Measurements from ENCODE around the gene KLHDC10.
"Not testable (repeated sequence)": the region's sequence is repeated elsewhere in the genome, so short reads cannot be mapped to it uniquely, and the experiment has no call there.

The KLHDC10 gene

DNA sequence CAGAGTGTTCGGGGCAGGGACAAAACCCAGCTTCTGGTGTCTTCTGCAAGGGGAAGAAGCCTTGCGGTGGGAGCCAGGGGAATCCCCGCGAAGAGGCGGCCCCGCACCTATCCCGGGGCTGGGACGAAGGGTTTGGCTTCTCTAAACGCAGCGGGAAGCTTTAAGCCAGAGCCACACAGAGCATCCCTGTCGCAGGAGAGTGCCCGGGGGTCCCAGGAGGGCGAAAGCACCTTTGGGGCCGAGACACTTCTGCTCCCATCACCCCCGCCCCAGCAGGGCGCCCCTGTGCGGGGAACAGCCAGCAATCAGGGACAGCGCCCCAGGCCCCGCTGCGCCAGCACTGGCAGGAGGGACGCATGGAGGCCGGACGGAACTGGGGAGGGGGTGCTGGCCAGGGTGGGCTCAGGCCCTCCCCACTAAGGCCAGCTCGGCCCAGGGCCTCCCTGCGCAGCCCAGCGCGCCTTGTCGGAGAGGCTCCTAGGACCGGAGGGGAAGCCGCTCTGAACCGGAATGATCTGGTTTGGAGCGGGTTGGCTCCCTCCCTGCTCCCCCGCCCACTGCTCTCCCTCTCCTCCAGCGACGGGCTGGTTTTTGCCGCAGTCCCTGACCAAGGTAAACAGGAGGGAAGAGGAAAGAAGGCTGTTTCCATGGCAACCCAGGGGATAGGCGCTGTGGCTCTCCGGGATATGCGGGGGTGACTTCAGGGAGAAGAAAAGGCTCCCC is 71.0 kb downstream of the KLHDC10 start:
- DNase-seq (ENCODE audit: low read depth in 2 of 2) = peak in 1 of 2 donors; percentile 41

DNA sequence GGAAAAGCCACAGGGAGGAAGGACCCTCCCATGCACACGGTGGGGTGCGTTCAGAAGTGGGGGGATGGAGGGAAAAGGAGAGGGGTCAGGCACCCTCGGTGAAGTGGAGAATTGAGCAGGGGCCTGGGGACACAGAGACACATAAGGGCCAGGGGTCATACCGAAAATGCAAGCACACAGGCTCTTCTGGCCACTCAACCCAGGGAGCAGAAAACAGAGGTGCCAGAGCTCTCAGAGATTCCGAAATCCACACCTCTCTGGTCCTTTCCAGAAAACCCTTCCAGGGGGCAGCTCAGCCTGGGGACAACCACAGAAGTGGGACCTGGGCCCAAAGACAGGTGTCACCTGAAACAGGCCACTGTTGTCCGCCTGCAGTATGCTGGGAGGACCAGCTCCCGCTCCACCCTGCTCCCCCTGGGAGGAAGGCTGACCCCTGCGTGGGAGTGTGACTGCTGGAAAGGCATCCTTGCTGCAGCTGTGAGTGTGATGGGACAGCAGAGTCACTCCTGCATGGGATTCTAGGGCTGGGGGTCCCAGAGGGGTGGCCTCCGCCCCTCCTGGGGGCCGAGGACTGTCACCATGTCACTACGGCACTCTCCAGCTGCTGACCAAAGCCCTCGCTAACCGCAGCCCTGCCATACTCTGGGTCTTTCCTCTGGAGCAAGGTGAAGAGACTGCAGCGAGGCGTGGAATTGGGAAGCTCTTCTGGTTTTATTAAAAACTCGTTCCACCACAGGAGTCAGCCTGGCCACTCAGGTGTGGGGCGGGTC is 71.7 kb downstream of the KLHDC10 start:
- DNase-seq (ENCODE audit: low read depth in 2 of 2) = no peak

- no peak for DNase-seq (ENCODE audit: low read depth in 2 of 2)
Observed at GRCh38 chr7:130142654-130143333, 72.5 kb downstream of the KLHDC10 start.

DNA sequence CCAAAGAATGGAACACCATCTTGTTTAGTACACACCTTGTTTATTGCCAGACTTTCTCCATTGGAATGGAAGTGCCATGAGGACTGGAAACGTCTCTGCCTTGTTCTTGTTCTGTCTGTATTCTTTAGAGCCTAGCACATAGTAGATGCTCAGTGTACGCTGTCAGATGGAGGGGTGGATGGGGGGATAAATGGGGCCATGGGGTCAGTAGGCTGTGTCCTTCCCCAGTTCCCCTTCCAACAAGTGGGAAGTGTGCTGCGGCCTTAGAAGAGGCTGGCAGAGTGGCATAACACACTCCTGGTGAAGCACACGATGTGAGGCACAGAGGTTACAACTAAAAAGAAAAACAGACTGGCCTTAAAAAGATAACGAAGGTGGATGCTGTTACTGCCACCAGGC is 73.0 kb downstream of the KLHDC10 start:
- no peak for DNase-seq (ENCODE audit: low read depth in 2 of 2)

- no peak for DNase-seq (ENCODE audit: low read depth in 2 of 2)
Observed at GRCh38 chr7:130143986-130144311, 73.6 kb downstream of the KLHDC10 start.

- DNase-seq (ENCODE audit: low read depth in 2 of 2) = no peak
Observed at GRCh38 chr7:130144312-130145171, 74.2 kb downstream of the KLHDC10 start.

- DNase-seq (ENCODE audit: low read depth in 2 of 2) = no peak
Observed at GRCh38 chr7:130145424-130146100, 75.2 kb downstream of the KLHDC10 start.

DNA sequence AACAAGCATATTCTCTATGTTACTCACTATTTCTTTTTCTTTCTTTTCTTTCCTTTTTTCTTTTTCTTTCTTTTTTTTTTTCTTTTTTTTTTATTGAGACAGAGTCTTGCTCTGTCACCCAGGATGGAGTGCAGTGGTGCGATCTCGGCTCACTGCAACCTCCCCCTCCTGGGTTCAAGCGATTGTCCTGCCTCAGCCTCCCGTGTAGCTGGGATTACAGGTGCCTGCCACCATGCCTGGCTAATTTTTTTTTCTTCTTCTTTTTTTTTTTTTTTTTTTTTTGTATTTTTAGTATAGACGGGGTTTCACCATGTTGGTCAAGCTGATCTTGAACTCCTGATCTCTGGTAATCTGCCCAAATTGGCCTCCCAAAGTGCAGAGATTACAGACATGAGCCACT is 75.8 kb downstream of the KLHDC10 start:
- not testable (repeated sequence) for DNase-seq (ENCODE audit: low read depth in 2 of 2)

DNA sequence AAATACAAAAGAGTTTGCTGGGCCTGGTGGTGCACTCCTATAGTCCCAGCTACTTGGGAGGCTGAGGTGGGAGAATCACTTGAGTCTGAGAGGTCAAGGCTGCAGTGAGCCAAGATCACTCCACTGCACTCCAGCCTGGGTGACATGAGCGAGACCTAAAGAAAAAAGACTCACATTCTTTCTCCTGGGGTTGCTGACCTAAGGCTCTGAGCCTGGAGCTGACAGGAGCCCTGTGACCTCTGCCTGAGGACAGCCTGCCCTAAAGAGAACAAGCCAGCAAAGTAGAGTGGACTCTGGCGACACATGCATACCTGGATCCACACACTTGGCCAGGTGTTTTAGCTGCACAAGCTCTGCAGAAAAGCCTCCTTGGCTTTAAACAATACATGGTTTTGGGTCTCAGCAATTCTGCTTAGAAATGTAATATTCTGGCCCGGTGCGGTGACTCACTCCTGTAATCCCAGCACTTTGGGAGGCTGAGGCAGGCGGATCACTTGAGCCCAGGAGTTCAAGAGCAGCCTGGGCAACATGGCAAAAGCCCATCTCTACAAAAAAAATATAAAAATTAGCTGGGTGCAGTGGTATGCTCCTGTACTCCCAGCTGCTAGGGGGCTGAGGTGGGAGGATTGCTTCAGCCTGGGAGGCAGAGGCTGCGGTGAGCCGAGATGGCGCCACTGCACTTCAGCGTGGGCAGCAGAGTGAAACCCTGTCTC is 76.5 kb downstream of the KLHDC10 start:
- DNase-seq (ENCODE audit: low read depth in 2 of 2) = no peak

DNA sequence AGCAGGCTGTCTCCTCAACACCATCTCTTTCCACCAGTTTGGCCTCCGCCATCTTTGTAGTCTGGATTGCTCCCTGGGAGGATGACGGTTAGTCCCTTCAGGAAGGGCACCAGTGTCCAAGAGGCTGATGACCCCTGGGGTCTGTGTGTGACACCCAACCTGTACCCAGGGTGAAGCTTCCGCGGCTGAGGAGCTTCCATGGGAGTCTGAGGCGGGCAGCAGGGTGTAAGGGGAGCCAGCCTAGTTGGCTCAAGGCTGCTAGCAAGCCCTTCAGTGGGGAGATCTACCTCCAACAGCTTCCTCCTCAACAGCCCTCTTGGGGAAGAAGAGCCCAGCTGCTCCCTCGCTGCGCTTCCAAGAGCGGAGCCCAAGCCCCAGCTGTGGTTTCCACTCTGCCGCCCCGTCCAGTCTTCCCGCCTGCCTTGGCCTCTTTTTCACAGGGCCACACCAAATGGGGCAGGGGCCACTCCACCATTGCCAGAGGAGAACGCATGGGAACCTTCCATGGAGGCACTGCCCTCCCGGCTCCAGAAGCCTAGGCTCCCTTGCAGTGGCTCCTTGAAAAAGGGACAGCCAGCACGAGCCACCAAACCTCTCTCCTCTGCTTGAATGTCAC is 77.5 kb downstream of the KLHDC10 start:
- no peak for DNase-seq (ENCODE audit: low read depth in 2 of 2)

GRCh38 chr7:130148561-130148960 is 78.2 kb downstream of the KLHDC10 start:
- DNase-seq (ENCODE audit: low read depth in 2 of 2) = no peak

GRCh38 chr7:130149281-130150139 is 79.2 kb downstream of the KLHDC10 start:
- no peak for DNase-seq (ENCODE audit: low read depth in 2 of 2)

- no peak for DNase-seq (ENCODE audit: low read depth in 2 of 2)
Observed at GRCh38 chr7:130150587-130150986, 80.3 kb downstream of the KLHDC10 start.

- no peak for DNase-seq (ENCODE audit: low read depth in 2 of 2)
Observed at GRCh38 chr7:130151591-130152492, 81.5 kb downstream of the KLHDC10 start.

GRCh38 chr7:130152493-130153210 is 82.3 kb downstream of the KLHDC10 start:
- DNase-seq (ENCODE audit: low read depth in 2 of 2) = no peak

- DNase-seq (ENCODE audit: low read depth in 2 of 2) = no peak
Observed at GRCh38 chr7:130153211-130153908, 83.0 kb downstream of the KLHDC10 start.

- DNase-seq (ENCODE audit: low read depth in 2 of 2) = no peak
Observed at GRCh38 chr7:130154131-130154500, 83.8 kb downstream of the KLHDC10 start.
